HepG2 (cell line): Measurements from ENCODE around the gene AKIP1. TPM values are rescaled to one million over a fixed set of nuclear protein-coding genes. Genes with fewer than 3 reads are reported as not detected.
A peak's percentile ranks its signal among the peaks of the same experiment; 100 is the strongest.

Experiments used
- AFF4 ChIP-seq: sonication (generic); formaldehyde crosslinking; IDR thresholded peaks from 2 replicates; pipeline ENCODE4 v1.4.0; 2020; ENCODE audit warnings: missing genetic modification reagents
- ATF3 ChIP-seq: sonication (generic); formaldehyde crosslinking; IDR thresholded peaks from 2 replicates; pipeline ENCODE4 v1.4.0; 2020; ENCODE audit warnings: missing genetic modification reagents
- HNF4G ChIP-seq, 2 experiments: sonication (generic) in 1 of 2; formaldehyde crosslinking in 1 of 2; IDR thresholded peaks; 2 replicates each; pipeline versions ENCODE4 v1.4.0 to v1.6.1; 2011 to 2020; ENCODE audit warnings: borderline replicate concordance in 2 of 2, low read depth in 2 of 2, mild to moderate bottlenecking in 2 of 2, low read length in 1 of 2, missing genetic modification reagents in 1 of 2, moderate library complexity in 1 of 2
- HOXA3 ChIP-seq: sonication (generic); formaldehyde crosslinking; IDR thresholded peaks from 2 replicates; pipeline ENCODE4 v1.5.0; 2020; ENCODE audit warnings: missing genetic modification reagents
- KMT2A ChIP-seq: sonication (generic); formaldehyde crosslinking; IDR thresholded peaks from 2 replicates; pipeline ENCODE4 v1.4.0; 2020; ENCODE audit warnings: missing genetic modification reagents
- MEIS1 ChIP-seq: sonication (generic); formaldehyde crosslinking; IDR thresholded peaks from 2 replicates; pipeline ENCODE4 v1.9.0; 2021; ENCODE audit warnings: mild to moderate bottlenecking, missing genetic modification reagents, moderate library complexity, borderline replicate concordance
- NFRKB ChIP-seq: fragments of 450-650 bp; IDR thresholded peaks from 2 replicates; pipeline ENCODE4 v1.6.1; 2017
- NR2F1 ChIP-seq, 2 experiments: fragments of 450-650 bp in 1 of 2; formaldehyde crosslinking in 1 of 2; IDR thresholded peaks; 2 replicates each; pipeline versions ENCODE4 v1.5.0 to v1.6.1; 2016 to 2020; ENCODE audit warnings: mild to moderate bottlenecking in 1 of 2, missing compliant biosample characterization in 1 of 2, missing genetic modification reagents in 1 of 2, moderate library complexity in 1 of 2
- REST ChIP-seq, 2 experiments: IDR thresholded peaks; 2 replicates each; pipeline ENCODE4 v1.6.1; 2011 to 2012; ENCODE audit warnings: low read length in 2 of 2, borderline replicate concordance in 1 of 2, low read depth in 1 of 2, mild to moderate bottlenecking in 1 of 2, moderate library complexity in 1 of 2
- REXO4 ChIP-seq: sonication (generic); formaldehyde crosslinking; IDR thresholded peaks from 2 replicates; pipeline ENCODE4 v1.8.0; 2022; ENCODE audit warnings: missing genetic modification reagents, mild to moderate bottlenecking, borderline replicate concordance
- RNF219 ChIP-seq: sonication (generic); formaldehyde crosslinking; IDR thresholded peaks from 2 replicates; pipeline ENCODE4 v1.5.0; 2020; ENCODE audit warnings: mild to moderate bottlenecking, missing genetic modification reagents
- SP4 ChIP-seq: sonication (generic); formaldehyde crosslinking; IDR thresholded peaks from 2 replicates; pipeline ENCODE4 v1.8.1; 2023; ENCODE audit warnings: mild to moderate bottlenecking, missing genetic modification reagents
- ZBTB8A ChIP-seq: sonication (generic); formaldehyde crosslinking; IDR thresholded peaks from 2 replicates; pipeline ENCODE4 v1.4.0; 2020; ENCODE audit warnings: mild to moderate bottlenecking, low read depth, missing genetic modification reagents, borderline replicate concordance
- ZFP41 ChIP-seq: sonication (generic); formaldehyde crosslinking; IDR thresholded peaks from 2 replicates; pipeline ENCODE4 v1.4.0; 2020; ENCODE audit warnings: mild to moderate bottlenecking, missing genetic modification reagents, borderline replicate concordance
- ZGPAT ChIP-seq: IDR thresholded peaks from 2 replicates; pipeline ENCODE4 v1.6.1; 2016; ENCODE audit warnings: mild to moderate bottlenecking
- polyA plus RNA-seq, 8 experiments: library from polyadenylated mRNA; depleted of rRNA in 3 of 8; stranded (reverse) in 7 of 8; unstranded in 1 of 8; fragments of >200 nt; fragmentation: Illumina TruSeq in 4 of 8; extraction: Trizol in 4 of 8; gene quantifications; 2 replicates each; pipeline versions ENCODE4 v1.2.1 to v1.2.3, GENCODE V29; 2011 to 2016; ENCODE audit warnings: low read depth in 4 of 8, missing spikeins in 1 of 8, mixed read lengths in 1 of 8; ENCODE audit not compliant: insufficient read depth in 1 of 8
- total RNA-seq, 5 experiments: library from RNA; depleted of rRNA; stranded (reverse); fragments of >200 nt; fragmentation: Illumina TruSeq; extraction: Trizol; gene quantifications; 2 replicates each; pipeline ENCODE4 v1.2.3, GENCODE V29; 2016; ENCODE audit warnings: low read depth in 1 of 5

Gene AKIP1
- total and polyA plus RNA-seq, 2 of the 13 experiments (the other 11 are each of a cell fraction or from before 2014, with no cell fraction given): 10.0 to 20.3 TPM

GRCh38 chr11:8911029-8911823, at the start of gene AKIP1 (continued):
- TF ChIP-seq SP4 (CRISPR knock-in tag) (no peak), NFRKB (no peak), NR2F1 (CRISPR knock-in tag; IDR thresholded peaks at IDR 0.05) (no peak), KMT2A (CRISPR knock-in tag) (peak; percentile 70; the same call in 1 of the 2 replicates), HNF4G (IDR thresholded peaks at IDR 0.05; ENCODE audit: borderline replicate concordance, low read depth, low read length) (no peak), HNF4G (CRISPR knock-in tag; IDR thresholded peaks at IDR 0.05; ENCODE audit: borderline replicate concordance, low read depth) (no peak), ATF3 (CRISPR knock-in tag) (no peak), MEIS1 (CRISPR knock-in tag) (no peak), AFF4 (CRISPR knock-in tag) (no peak), REST (IDR thresholded peaks at IDR 0.05; ENCODE audit: borderline replicate concordance in 1 of 2, low read depth in 1 of 2, low read length in 2 of 2) (no peak), ZBTB8A (no peak), ZGPAT (CRISPR knock-in tag) (peak; percentile 21; the same call in 1 of the 2 replicates), HOXA3 (no peak), RNF219 (CRISPR knock-in tag) (no peak), ZFP41 (CRISPR knock-in tag) (no peak), REXO4 (CRISPR knock-in tag) (no peak)
